ENCODE results near the gene EHMT1.

The EHMT1 gene

DNA sequence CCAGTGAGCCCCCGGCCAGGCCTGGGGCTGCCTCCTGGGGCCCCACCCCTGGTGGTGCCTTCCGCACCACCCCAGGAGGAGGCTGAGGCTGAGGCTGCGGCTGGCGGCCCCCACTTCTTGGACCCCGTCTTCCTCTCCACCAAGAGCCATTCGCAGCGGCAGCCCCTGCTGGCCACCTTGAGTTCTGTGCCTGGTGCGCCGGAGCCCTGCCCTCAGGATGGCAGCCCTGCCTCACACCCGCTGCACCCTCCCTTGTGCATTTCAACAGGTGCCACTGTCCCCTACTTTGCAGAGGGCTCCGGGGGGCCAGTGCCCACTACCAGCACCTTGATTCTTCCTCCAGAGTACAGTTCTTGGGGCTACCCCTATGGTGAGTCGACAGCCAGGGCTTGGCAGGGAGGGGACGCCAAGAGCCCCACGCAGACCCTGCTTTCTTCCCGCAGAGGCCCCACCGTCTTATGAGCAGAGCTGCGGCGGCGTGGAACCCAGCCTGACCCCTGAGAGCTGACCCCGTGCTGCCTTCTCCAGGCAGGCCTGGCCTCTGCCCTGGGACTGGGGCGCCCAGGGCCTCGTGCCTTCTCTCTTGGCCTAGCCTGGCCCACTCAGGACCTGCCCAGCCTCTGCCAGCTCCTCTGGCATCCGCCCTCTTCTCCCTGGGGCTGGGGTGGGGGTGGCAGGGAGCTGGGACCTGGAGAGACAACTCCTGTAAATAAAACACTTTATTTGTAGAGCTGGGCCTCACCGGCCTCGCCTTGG, 4.0 kb upstream of the EHMT1 start:
- H3K36me3 Mint-ChIP-seq (ENCODE audit: low read depth), result no peaks in the 10 kb centered on the region
- H3K4me3 Mint-ChIP-seq, result no peak overlapping the region
- H3K4me1 Mint-ChIP-seq, result peaks cover 15% of the 10 kb centered on the region
- no peaks in the 10 kb centered on the region for H3K27me3 Mint-ChIP-seq (ENCODE audit: low read depth)
- H3K9me3 Mint-ChIP-seq, result no peaks in the 10 kb centered on the region
- H3K27ac Mint-ChIP-seq, result no peak overlapping the region
- TF ChIP-seq, protein P1, sequence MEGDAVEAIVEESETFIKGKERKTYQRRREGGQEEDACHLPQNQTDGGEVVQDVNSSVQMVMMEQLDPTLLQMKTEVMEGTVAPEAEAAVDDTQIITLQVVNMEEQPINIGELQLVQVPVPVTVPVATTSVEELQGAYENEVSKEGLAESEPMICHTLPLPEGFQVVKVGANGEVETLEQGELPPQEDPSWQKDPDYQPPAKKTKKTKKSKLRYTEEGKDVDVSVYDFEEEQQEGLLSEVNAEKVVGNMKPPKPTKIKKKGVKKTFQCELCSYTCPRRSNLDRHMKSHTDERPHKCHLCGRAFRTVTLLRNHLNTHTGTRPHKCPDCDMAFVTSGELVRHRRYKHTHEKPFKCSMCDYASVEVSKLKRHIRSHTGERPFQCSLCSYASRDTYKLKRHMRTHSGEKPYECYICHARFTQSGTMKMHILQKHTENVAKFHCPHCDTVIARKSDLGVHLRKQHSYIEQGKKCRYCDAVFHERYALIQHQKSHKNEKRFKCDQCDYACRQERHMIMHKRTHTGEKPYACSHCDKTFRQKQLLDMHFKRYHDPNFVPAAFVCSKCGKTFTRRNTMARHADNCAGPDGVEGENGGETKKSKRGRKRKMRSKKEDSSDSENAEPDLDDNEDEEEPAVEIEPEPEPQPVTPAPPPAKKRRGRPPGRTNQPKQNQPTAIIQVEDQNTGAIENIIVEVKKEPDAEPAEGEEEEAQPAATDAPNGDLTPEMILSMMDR (IDR thresholded peaks at IDR 0.05; ENCODE audit: unreplicated experiment in 3 of 3), result no peak

DNA sequence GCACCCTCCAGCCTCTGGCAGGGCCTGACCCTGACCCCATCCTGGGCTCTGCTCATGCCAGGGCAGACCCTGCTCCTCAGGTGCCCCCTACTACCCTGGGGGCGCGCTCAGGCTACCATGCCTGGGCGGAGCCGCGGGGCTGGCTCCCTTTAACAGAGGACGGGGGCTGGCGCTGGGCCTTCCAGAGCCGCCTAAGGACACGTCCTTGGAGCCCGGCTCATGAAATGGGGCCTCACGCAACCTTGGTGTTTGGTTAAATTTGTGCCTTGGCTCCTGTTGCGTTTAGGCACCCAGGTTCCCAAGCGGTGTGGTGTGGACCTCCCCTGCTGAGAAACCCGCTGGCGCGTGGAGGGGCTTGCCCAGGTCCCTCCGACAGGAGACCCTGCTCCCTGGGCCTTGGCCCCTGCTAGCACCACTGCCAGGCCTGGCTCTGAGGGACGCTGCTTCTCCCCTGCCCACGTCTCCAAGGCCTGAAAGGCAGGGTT, 3.4 kb upstream of the EHMT1 start:
- no peak overlapping the region for H3K27ac Mint-ChIP-seq
- H3K4me1 Mint-ChIP-seq, result peaks cover 20% of the 10 kb centered on the region

DNA sequence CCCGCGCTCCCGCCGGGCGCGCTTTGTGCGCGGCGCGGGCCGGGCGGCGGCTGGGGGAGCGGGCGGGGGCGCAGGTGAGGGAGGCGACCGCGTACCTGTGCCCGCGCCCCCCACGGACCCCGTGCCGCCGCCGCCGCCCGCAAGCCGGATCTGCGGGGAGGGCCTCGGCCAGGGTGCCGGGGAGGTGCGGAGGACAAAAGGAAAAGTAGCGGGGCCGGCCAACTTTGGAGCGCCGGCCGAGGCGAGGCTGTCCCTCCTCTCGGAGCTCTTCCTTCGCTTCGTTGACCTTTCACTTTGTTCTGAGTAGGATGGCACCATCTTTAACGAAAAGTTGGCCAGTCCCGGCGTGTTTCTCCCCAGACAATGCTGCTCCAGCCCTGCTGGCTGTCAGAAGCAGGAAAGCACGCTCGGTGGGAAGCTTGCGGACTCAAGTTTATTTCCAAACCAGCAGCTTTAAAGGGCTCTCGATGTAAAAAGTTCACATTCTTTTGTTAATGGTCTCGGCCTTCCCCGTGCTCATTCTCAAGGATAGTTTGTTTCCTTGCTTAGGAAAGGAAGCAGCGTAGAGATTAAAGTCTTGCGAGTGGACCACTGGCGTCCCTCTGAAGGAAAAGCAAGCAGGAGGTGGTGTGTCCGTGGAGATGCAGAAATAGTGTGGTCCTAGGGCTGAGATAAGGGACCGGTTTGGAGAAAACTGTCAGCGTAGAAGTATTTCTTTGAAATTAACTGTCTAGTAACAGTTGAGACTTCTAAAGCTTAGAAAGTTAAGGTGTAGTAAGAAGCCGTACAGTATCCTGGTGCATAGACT, 639 bp downstream of the EHMT1 start:
- Mint-ChIP-seq H3K27me3 (ENCODE audit: low read depth) (no peaks in the 10 kb centered on the region), H3K27ac (peak overlapping the region; percentile 84 to 94 (median 92)), H3K4me3 (peak overlapping the region; percentile 88 to 90 (median 89)), H3K36me3 (ENCODE audit: low read depth) (peaks cover 8% of the 10 kb centered on the region), H3K4me1 (peaks cover 36% of the 10 kb centered on the region), H3K9me3 (no peaks in the 10 kb centered on the region)
- TF ChIP-seq, protein P1 (IDR thresholded peaks at IDR 0.05; ENCODE audit: unreplicated experiment in 3 of 3), result no peak

More for the DNA sequence above, 3.4 kb upstream of the EHMT1 start:
- H3K9me3 Mint-ChIP-seq, result no peaks in the 10 kb centered on the region
- no peaks in the 10 kb centered on the region for H3K27me3 Mint-ChIP-seq (ENCODE audit: low read depth)
- H3K4me3 Mint-ChIP-seq, result peak overlapping the region in 1 of 3 experiments; percentile 46
- TF ChIP-seq, protein P1 (IDR thresholded peaks at IDR 0.05; ENCODE audit: unreplicated experiment in 3 of 3), result no peak
- no peaks in the 10 kb centered on the region for H3K36me3 Mint-ChIP-seq (ENCODE audit: low read depth)

DNA sequence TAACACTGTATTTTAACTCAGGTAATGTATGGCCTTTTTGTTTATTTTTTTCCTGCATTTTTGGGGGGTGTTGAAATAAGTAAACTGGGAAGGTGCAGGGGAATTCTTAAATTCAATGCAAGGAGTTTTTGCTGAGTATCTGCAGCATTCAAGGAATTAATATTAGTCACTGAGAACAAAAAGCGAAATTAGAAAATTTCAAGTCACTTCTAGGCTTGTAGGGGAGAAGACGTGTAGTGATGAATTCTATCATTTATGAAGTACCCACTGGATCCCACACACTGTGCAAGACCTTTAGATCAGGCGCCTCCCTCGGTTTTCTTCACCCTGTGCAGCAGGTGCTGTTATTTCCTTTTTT, 1.2 kb downstream of the EHMT1 start:
- Mint-ChIP-seq H3K9me3 (no peaks in the 10 kb centered on the region), H3K27me3 (ENCODE audit: low read depth) (no peaks in the 10 kb centered on the region), H3K4me1 (peaks cover 36% of the 10 kb centered on the region), H3K36me3 (ENCODE audit: low read depth) (peaks cover 9% of the 10 kb centered on the region), H3K27ac (peak overlapping the region; percentile 84 to 94 (median 92)), H3K4me3 (peak overlapping the region; percentile 88 to 90 (median 89))
- TF ChIP-seq, protein P1 (IDR thresholded peaks at IDR 0.05; ENCODE audit: unreplicated experiment in 3 of 3), result no peak

DNA sequence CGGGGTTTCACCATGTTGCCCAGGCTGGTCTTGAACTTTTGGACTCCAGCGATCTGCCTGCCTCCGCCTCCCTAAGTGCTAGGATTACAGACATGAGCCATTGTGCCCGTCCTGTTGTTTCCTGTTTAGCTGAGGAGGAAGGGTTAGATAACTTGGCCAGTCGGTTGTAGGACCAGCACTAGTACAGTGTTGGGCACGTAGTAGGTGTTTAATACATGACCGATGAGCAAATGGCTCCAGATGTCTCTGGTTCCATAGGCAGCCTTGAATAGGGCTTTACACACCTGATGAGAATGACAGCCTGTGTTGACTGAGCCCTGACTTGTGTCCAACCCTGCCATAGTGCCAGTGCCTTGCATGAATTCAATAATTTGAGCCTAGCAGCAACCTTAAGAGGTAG, 1.8 kb downstream of the EHMT1 start:
- H3K4me3 Mint-ChIP-seq, result peak overlapping the region; percentile 74 to 89 (median 88)

More for the DNA sequence above, 1.8 kb downstream of the EHMT1 start:
- Mint-ChIP-seq H3K36me3 (ENCODE audit: low read depth) (peaks cover 14% of the 10 kb centered on the region), H3K9me3 (no peaks in the 10 kb centered on the region), H3K27me3 (ENCODE audit: low read depth) (no peaks in the 10 kb centered on the region), H3K4me1 (peaks cover 36% of the 10 kb centered on the region), H3K27ac (peak overlapping the region; percentile 47 to 56 (median 54))
- TF ChIP-seq, protein P1 (IDR thresholded peaks at IDR 0.05; ENCODE audit: unreplicated experiment in 3 of 3), result no peak
